ENCODE results near the gene MIA2. TPM values are rescaled to one million over a fixed set of nuclear protein-coding genes. Genes with fewer than 3 reads are reported as not detected.

MIA2 gene
- polyA plus RNA-seq, 1 of the 3 experiments (the other 2 are of a cell fraction) = 2.6 TPM

GRCh38 chr14:39428118-39428517, 194.4 kb downstream of the MIA2 start (continued):
- TF ChIP-seq, protein P1, sequence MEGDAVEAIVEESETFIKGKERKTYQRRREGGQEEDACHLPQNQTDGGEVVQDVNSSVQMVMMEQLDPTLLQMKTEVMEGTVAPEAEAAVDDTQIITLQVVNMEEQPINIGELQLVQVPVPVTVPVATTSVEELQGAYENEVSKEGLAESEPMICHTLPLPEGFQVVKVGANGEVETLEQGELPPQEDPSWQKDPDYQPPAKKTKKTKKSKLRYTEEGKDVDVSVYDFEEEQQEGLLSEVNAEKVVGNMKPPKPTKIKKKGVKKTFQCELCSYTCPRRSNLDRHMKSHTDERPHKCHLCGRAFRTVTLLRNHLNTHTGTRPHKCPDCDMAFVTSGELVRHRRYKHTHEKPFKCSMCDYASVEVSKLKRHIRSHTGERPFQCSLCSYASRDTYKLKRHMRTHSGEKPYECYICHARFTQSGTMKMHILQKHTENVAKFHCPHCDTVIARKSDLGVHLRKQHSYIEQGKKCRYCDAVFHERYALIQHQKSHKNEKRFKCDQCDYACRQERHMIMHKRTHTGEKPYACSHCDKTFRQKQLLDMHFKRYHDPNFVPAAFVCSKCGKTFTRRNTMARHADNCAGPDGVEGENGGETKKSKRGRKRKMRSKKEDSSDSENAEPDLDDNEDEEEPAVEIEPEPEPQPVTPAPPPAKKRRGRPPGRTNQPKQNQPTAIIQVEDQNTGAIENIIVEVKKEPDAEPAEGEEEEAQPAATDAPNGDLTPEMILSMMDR (IDR thresholded peaks at IDR 0.05) = no peak
- TF ChIP-seq NFIC (IDR thresholded peaks at IDR 0.05; ENCODE audit: borderline replicate concordance) (no peak), NRF1 (IDR thresholded peaks at IDR 0.05; ENCODE audit: low read depth, low read length) (no peak)

- H4K20me1 ChIP-seq (ENCODE audit: insufficient read depth) = no peaks in the 10 kb centered on the region; the same call in 1 of the 2 replicates
- peaks cover 0 to 7% of the 10 kb centered on the region in 2 experiments; a peak in 2 of 4 replicates for H3K4me1 ChIP-seq (ENCODE audit: control insufficient read depth in 1 of 2, insufficient read depth in 2 of 2, low read depth in 1 of 2, low read length in 1 of 2)
- peak overlapping the region in 1 of 2 experiments; percentile 95; a peak in 1 of 4 replicates for H3K27ac ChIP-seq (ENCODE audit: low read depth in 2 of 2, low read length in 1 of 2)
- no peaks in the 10 kb centered on the region for H3K9me2 ChIP-seq
- H3F3A ChIP-seq (replicated peaks; ENCODE audit: insufficient read depth) = no peaks in the 10 kb centered on the region
- WGBS (ENCODE audit: low lambda C conversion rate) = 41% methylated on average over 16 of the region's 19 CpGs
- H3K27me3 ChIP-seq (ENCODE audit: insufficient read depth) = no peaks in the 10 kb centered on the region
- CTCF ChIA-PET = no interaction called here
- DNase-seq = no peak
- H2AFZ ChIP-seq (ENCODE audit: low read depth) = no peak overlapping the region
- no peaks in the 10 kb centered on the region for H3K9me3 ChIP-seq
- POLR2A ChIA-PET = interaction anchor here (0.8 to 2.2 kb wide), 2 partner anchors 256 to 328 kb away, joined by 3 to 7 read pairs; partner anchors contain the start of genes PNN and SEC23A
- peaks cover 46% of the 10 kb centered on the region for H3K79me2 ChIP-seq (ENCODE audit: insufficient read depth)
- H3K9ac ChIP-seq = peak overlapping the region; percentile 92
- peak overlapping the region; percentile 76 for H3K4me2 ChIP-seq
- TF ChIP-seq FOXM1 (IDR thresholded peaks at IDR 0.05; ENCODE audit: low read depth) (no peak), MEF2A (IDR thresholded peaks at IDR 0.05; ENCODE audit: borderline replicate concordance, low read depth) (no peak), SMC3 (IDR thresholded peaks at IDR 0.05; ENCODE audit: low read depth, low read length) (no peak), RCOR1 (IDR thresholded peaks at IDR 0.05; ENCODE audit: low read length) (no peak), MXI1 (IDR thresholded peaks at IDR 0.05; ENCODE audit: low read depth, low read length) (no peak)
- TF ChIP-seq, protein P2, sequence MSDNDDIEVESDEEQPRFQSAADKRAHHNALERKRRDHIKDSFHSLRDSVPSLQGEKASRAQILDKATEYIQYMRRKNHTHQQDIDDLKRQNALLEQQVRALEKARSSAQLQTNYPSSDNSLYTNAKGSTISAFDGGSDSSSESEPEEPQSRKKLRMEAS (IDR thresholded peaks at IDR 0.05; ENCODE audit: low read depth) = no peak
- H3K36me3 ChIP-seq (replicated peaks in 1 of 2; ENCODE audit: control insufficient read depth in 1 of 2, insufficient read depth in 2 of 2, low read length in 1 of 2) = no peaks in the 10 kb centered on the region
- peak overlapping the region; percentile 68 to 70 for H3K4me3 ChIP-seq (ENCODE audit: low read depth in 2 of 2, low read length in 1 of 2)
Measured at GRCh38 chr14:39430762-39431415, 197.2 kb downstream of the MIA2 start.

- H4K20me1 ChIP-seq (ENCODE audit: insufficient read depth) = no peaks in the 10 kb centered on the region; the same call in 1 of the 2 replicates
- H3K27ac ChIP-seq (ENCODE audit: low read depth in 2 of 2, low read length in 1 of 2) = peak overlapping the region; percentile 95
- H3K4me3 ChIP-seq (ENCODE audit: low read depth in 2 of 2, low read length in 1 of 2) = peak overlapping the region; percentile 68 to 70
- peaks cover 42% of the 10 kb centered on the region for H3K79me2 ChIP-seq (ENCODE audit: insufficient read depth)
- CTCF ChIA-PET = interaction anchor here (1.4 kb wide), 1 partner anchor 31 kb away, joined by 3 read pairs; no protein-coding TSS in a partner anchor
- no peaks in the 10 kb centered on the region for H3K27me3 ChIP-seq (ENCODE audit: insufficient read depth)
- H2AFZ ChIP-seq (ENCODE audit: low read depth) = 0 out of 2 replicates have a peak overlapping the region, but pooled peaks have one; percentile 79
- 0 out of 2 replicates have a peak, but pooled peaks have one; percentile 25 for TF ChIP-seq NRF1 (IDR thresholded peaks at IDR 0.05; ENCODE audit: low read depth, low read length)
- no peak for TF ChIP-seq GABPA (IDR thresholded peaks at IDR 0.05; ENCODE audit: low read depth)
- TF ChIP-seq, protein P3, sequence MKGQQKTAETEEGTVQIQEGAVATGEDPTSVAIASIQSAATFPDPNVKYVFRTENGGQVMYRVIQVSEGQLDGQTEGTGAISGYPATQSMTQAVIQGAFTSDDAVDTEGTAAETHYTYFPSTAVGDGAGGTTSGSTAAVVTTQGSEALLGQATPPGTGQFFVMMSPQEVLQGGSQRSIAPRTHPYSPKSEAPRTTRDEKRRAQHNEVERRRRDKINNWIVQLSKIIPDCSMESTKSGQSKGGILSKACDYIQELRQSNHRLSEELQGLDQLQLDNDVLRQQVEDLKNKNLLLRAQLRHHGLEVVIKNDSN (IDR thresholded peaks at IDR 0.05; ENCODE audit: borderline replicate concordance, low read depth) = no peak
- TF ChIP-seq MEF2A (IDR thresholded peaks at IDR 0.05; ENCODE audit: borderline replicate concordance, low read depth) = no peak
- TF ChIP-seq TAF1 (IDR thresholded peaks at IDR 0.05; ENCODE audit: borderline replicate concordance, low read depth, low read length) = peak; percentile 68; the same call in 1 of the 2 replicates
- no peak for TF ChIP-seq FOSL2 (IDR thresholded peaks at IDR 0.05; ENCODE audit: borderline replicate concordance, low read depth)
- no peaks in the 10 kb centered on the region for H3F3A ChIP-seq (replicated peaks; ENCODE audit: insufficient read depth)
- no peaks in the 10 kb centered on the region for H3K36me3 ChIP-seq (replicated peaks in 1 of 2; ENCODE audit: control insufficient read depth in 1 of 2, insufficient read depth in 2 of 2, low read length in 1 of 2)
- no peaks in the 10 kb centered on the region for H3K9me2 ChIP-seq
- no peaks in the 10 kb centered on the region for H3K9me3 ChIP-seq
- WGBS (ENCODE audit: low lambda C conversion rate) = 0% methylated on average over 4 of the region's 81 CpGs
- peaks cover 0 to 7% of the 10 kb centered on the region in 2 experiments; a peak in 2 of 4 replicates for H3K4me1 ChIP-seq (ENCODE audit: control insufficient read depth in 1 of 2, insufficient read depth in 2 of 2, low read depth in 1 of 2, low read length in 1 of 2)
- DNase-seq = peak; percentile 32
- peak overlapping the region; percentile 76 for H3K4me2 ChIP-seq
- POLR2A ChIA-PET = interaction anchor here (0.8 to 2.2 kb wide), 3 partner anchors 257 to 329 kb away, joined by 3 to 7 read pairs (median 6); partner anchors contain the start of genes PNN, SEC23A and TRAPPC6B
- H3K9ac ChIP-seq = peak overlapping the region; percentile 92
Measured at GRCh38 chr14:39431416-39432178, 197.9 kb downstream of the MIA2 start.
